Left renal cortex interstitium (tissue), 4 donors: ENCODE results near the gene GABBR2. TPM values are rescaled to one million over a fixed set of nuclear protein-coding genes. Genes with fewer than 3 reads are reported as not detected.

Experiments used
- DNase-seq, 4 donors: peaks; one replicate each; pipeline ENCODE4 v3.0.0-alpha.2; 2013; ENCODE audit warnings: low read depth in 4 of 4, low spot score in 2 of 4, missing footprints in 1 of 4
- polyA plus RNA-seq, 4 donors: library from polyadenylated mRNA; unstranded; fragments of 120-200 nt; gene quantifications; one replicate each; pipeline ENCODE4 v1.2.1, GENCODE V29; 2013; ENCODE audit not compliant: insufficient read length in 4 of 4

Gene GABBR2
- polyA plus RNA-seq, 4 donors, result 4.5 to 5.6 (median 5.3) TPM

DNA sequence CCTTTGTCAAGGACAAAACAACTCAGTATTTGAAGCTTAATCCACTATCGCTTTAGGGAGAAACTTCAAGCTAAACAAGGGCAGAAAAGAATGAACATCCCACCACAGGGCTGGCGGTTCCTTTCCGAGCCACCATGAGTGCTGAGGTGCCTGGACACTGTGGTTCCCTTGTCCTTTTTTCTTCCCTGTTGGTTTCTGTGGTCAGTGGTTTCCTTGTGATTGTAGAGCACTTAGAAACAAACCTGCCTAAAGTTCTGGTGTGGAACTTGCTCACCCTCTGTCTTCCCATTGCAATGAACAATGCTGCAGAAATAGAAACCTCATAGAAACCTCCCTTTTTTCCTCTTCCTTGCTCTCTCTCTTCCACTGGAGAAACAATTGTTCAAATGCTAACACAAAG lies 373.9 kb downstream of the GABBR2 start:
- DNase-seq, result no peak

DNA sequence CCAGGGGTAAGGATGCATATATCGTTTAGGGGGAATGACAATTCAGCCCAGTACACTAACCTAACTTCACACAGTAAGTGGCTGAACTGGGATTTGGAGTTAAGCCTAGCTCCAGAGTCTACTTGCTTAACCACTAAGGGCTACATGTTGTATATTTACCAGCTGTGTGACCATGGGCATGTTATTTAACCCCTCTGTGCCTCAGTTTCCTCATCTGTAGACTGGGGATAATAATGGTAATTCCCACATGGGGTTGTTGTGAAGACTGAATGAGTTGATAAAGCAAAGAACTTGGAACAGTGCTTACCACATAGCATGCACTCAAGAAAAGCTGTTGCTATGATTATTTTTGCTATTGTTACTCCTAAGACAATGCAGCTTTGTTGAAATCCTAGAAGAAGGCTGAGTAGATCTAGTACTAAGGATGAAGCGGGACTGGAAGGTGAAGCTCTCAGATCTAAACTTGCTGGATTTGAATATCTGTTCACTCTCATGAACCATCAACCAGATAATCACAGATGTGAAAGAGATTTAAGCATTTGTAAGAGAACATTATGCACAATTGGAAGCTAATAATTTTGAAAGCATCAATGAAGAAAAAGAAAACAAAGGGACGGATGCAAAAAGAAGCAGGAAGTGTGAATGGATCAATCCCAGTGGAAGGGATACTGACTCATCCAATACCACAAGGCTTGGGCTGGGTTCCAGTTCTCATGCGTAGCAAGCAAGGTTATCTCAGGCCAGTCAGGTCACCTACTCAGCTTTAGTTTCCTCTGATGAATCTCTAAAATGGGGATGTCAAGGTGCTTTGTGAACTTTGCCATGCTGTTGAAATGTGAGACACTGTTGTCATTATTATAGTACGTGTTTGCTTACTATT lies 374.8 kb downstream of the GABBR2 start:
- DNase-seq, result no peak

DNA sequence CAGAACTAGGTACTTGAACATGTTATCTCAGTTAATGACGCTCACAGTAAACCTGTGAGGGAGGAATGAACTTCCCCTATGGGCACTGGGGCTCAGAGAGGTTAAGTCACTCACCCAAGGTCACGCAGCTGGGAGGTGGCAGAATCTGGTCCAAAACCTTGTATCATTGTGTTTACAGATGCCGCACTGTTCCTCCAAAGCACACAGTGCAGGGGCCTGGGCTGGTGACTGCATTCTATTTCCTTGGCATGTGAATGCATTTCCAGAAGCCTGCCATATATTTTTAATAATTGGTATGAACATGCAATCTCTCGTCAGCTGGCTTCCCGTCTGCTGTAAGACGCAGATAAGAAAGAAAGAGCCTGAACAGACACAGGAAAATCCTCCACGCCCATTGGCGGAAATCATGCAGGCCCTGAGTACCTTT lies 376.3 kb downstream of the GABBR2 start:
- DNase-seq, result no peak

DNA sequence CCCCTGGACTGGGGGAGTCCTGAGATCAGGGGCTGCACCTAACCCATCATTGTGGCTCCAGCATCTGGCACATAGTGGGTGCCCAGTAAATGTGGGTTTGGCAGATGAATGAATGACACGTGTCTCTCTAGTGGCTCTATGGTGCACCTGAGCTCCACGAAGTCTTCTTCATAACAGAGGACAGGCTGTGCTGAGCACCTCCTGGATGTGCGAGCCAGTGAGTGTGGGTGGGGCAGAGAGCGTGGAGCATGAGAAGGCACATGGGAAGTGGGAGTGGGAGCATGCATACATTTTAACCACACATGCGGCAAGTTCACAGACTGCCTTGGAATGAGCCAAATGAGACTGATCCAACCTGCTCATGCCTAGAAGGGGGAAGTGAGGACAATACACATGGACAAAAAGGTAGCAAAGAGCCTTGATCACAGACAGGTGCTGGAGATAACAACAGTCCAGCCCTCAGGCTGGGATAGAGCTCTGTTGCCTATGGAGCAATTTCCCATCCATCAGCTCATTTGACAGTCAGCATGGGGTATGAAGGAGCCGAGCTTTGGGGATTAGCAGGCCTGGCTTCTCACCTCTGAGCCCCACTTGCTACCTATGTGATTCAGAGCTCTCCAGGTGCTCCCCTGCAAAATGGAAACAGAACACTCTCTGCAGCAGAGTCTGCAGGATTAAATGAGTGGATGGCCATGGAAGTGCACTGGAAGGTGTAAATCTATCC lies 377.0 kb downstream of the GABBR2 start:
- no peak for DNase-seq

DNA sequence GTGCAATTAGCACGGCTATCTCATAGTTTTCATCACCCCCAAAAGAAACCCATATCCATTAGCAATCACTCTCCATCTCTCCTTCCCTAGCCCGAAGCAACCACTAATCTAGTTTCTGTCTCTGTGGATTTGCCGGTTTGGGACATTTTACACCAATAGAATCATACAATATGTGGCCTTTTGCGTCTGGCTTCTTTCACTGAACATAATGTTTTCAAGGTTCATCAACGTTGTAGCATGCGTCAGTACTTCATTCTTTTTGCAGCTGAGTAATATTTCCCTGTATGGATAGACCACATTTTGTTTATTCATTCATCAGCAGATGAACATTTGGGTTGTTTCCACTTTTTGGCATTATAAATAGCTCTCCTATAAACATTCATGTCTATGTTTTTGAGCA lies 377.9 kb downstream of the GABBR2 start:
- no peak for DNase-seq

DNA sequence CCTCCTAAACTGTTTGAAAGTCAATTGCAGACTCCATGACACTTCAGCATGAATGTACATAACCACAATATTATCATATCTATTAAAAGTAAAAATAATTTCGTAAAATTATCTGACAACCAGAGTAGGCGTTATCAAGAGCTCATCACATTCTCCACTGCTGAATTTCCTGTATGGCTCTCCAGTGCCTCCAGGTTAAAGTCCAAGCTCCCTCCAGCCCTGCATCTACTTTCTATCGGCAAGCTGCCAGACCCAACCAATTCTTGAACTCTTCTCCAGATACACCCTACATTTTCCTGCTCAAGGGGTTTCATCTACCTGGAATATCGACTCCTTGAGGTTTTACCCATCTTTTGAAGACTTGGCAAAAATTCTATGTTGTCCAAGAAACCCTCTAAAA lies 378.8 kb downstream of the GABBR2 start:
- no peak for DNase-seq

DNA sequence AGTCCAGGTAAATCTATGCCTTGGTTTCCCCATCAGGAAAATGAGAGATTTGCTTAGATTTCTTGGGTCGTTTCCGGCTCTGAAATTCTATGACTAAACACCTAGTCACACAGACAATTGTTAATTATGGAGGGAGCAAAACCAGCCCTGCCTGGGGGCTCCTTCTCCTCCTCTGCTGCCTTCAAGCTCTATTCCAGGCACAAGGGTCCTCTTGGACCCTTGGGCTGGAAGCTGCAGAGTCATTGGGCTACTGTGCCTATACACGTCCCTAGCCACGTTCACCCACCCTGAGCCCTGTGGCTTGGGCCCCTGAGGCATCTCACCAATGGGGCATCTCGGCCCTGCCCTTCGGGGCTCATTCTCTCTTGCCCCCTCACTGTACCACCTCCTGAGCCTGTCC lies 379.5 kb downstream of the GABBR2 start:
- no peak for DNase-seq

DNA sequence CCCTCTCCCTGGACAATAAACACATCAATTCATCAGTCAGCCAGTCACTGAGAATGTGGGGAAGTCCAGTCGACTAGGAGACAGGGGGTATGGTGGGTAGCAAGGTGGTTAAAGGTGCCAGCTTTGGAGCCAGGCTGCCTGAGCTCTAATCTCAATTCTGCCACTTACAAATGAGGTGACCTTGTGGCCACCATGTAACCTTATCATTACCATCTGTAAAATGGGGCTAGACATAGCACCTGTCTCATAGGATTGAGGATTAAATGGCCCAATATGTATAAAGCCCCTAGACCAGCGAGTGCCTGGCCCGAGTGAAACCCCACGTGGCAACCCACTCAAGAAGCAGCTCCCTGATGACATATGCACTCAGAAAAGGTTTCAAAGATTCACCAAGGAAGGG lies 380.0 kb downstream of the GABBR2 start:
- DNase-seq, result no peak

DNA sequence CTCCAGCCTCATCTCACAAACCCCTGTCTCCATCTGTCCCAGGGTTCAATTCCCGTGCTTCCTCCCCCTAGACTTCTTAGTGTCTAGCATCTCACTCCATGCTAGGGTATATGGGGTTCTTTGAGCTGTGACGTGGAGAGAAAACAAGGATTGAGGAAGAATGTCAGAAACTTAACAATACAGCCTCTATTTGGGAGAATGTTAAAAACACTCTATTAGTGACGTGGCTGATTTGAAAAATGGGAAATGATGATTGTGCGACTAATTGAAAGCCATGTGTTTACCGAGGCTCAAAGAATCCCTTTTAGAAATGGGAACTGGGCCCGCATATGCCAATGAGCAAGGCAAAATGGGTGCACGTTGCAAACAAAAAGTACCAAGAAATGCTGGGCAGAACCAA lies 380.6 kb downstream of the GABBR2 start:
- no peak for DNase-seq

DNA sequence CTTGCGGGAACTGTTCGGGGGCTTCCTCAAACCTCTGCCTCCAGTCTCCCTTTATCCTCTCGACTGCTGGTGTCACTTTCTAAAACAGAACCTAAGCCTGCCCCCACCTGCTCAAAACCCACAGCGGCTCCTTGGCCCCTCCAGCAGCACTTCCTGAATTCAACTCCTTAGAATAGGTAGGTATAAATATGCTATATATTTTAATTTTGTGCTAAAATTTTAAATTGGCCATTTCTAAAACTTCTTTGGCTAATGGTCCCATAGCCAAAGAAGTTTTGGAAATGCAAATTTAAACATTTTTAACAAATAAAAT lies 381.5 kb downstream of the GABBR2 start:
- DNase-seq, result no peak

DNA sequence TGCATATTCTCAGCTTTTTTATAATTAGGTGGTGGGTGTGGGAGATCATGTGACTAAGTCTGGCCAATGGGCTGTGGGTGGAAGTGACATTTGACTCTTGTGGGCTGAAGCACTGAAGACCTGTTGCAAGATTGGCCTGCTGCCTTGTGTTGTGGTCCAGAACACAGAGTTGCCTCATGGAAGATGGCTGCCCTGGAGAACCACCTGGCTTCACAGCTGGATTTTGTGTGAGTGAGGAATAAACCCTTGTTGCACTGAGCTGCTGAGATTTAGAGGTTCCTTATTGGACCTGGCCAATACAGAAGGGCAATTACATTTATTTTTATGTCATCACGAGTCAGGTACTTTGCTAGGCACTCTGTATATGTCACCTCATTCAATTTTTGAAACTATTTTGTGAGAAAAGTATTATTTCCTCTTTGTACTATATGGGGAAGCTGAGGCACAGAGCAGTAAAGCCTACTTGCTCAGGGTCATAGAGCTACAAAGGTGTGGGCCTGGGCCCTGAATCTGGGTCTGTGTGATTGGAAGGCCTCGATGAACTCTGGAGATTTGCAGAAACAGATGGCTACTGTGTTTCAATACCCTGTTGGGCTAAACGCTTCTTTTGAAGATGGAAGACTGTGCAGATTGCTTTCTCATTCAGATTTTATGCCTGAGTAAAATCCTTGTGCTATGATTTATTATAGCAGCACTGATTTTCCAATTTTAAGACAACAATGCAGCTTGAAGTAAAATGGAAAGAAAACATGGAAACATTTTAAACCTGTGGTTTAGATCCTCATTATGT lies 382.1 kb downstream of the GABBR2 start:
- no peak for DNase-seq

DNA sequence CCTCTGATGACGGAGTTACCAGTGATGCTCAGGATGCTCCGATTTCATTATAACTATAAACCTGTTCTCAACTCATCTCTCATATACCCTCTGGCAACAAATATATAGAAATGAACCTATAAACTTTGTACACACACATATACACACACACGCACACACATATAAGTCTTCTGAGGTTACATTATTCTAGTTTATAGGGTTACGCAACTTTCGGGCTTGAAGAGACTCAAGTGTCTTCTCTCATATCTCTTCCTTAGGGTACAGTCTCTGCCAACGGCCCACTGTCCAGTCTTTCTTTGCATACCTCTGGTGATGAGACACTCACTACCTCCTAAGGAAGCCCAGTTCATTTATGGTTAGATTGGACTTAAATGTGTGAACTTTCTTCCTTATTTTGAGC lies 383.9 kb downstream of the GABBR2 start:
- DNase-seq, result no peak

DNA sequence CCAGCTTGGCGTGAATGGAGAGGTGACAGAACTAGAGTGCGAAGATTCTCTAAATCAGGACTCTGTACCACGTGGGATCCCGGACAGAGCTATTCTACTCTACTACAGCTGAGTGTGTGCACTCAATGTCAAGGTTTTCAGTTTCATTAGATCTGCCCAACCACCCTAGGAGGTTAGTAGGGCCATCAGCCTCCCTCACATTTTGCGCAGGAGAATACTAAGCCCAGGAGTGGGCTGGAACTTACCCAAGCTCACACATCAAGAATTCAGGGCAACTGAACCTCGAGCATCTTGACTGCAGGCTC lies 385.0 kb downstream of the GABBR2 start:
- DNase-seq, result no peak

DNA sequence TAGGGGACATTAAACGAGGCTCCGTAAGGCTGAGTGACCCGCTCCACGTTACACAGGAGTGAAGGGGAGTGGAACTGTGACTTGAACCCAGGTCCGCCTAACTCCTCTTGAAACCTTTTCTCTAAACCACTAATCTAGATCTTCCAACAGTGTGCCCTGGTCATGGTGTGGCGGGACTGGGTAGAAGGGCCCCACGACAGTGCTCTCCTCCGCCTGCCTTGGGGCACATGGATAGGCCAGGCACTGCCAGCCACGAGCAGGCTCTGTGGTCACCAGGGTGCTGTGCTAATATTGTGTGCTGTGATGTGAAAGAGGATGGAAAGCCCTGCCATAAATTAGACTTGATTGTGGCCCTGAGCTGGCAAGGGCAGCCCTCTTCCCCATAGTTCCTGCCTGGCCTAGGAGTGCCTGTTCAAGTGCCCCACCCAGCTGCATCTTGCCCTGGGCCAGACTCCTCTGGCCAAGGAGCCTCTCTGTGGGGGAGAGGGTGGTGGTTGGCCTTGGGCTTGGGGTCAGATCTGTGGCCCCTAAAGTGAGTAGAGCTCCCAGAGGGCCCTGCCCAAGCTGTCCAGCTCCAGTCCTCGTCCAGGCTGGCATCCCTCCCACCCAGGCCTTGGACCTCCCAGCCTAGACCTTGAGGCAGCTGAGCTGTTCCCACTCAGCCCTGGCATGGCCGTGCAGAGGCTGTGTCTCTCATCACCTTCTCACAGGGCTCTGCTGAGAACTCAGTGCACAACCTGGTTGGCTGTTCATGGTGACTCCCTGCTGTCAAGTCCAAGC lies 385.5 kb downstream of the GABBR2 start:
- no peak for DNase-seq

DNA sequence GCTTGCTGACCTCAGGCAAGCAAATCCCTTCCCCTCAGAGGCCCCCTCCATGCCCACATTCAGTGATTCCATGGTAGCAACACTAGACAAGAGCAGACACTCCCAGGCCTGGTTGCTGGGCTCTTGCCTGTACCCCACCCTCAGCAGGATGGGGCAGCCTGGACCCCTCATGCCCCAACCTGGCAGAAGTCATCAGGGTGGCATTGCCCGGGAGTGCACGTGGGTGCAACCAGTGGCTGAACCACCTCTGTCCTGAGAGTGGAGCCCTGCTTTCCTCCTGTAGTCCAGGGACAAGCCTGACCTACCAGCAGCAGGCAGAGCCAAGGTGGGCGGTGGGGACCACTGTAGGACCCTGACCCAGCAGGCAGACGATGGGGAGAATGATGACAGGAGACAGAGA lies 387.5 kb downstream of the GABBR2 start:
- no peak for DNase-seq

DNA sequence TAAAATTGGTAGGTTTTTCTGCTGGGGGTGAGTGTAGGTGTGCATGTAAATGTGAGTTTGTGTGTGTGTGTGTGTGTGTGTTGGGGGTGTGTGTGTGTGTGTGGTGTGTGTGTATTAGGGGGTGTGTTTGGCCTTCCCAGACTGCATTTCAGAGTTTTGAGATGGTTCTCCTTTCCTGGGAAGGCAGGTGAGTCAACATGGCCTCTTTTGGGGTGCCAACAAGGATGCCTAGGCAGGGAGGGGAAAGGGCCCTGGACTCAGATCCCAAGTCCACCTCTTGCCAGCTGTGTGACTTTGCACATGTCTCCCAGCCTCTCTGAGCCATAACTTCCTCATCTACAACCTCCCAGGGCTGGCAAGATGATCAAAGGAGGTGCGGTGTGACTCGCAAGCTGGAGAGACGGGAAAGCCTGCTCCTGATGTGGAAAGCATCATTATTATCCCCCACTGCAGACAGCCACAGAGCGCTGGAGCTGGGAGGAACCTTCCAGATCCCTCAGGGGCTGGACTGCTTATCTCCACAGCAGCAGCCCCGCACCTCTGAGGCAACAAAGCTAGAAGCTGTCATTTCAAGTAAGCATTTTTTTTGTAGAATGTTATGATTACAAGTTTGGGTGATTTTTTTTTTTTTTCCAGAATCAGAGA lies 389.8 kb downstream of the GABBR2 start:
- no peak for DNase-seq

DNA sequence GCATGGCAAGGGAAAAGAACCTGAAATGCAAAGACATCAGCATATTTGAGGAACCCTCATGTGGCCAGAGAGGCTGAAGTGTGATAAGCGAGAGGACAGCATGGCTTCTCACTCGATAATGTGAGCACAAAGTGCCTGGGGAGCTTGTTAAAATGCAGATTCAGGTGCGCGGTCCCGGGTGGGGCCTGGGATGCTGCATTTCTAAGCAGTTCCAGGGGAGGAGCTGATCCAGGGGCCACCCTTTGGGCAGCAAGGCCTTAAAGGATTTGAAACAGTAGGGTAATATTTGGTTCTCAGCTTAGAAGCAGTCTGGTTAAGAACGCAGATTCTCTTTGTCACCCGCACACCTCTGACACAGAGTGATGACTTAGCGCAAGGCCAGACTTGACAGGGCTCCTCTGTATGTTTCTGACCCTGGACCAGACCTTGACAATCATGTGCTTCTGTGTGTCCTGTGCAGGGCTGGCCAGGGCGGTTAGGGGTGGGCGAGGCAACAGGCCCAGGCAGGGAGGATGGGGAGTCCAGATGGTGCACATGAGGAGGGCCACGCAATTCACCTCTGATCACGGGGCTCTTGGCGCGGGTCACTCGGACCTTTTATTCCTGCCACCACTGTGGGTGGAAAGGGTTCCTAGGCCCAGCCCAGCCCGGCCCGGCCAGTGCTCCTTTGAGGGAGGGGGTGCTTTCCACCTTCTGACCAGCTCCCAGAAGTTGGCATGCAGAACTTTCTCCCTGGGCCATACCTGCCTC lies 390.5 kb downstream of the GABBR2 start:
- no peak for DNase-seq

DNA sequence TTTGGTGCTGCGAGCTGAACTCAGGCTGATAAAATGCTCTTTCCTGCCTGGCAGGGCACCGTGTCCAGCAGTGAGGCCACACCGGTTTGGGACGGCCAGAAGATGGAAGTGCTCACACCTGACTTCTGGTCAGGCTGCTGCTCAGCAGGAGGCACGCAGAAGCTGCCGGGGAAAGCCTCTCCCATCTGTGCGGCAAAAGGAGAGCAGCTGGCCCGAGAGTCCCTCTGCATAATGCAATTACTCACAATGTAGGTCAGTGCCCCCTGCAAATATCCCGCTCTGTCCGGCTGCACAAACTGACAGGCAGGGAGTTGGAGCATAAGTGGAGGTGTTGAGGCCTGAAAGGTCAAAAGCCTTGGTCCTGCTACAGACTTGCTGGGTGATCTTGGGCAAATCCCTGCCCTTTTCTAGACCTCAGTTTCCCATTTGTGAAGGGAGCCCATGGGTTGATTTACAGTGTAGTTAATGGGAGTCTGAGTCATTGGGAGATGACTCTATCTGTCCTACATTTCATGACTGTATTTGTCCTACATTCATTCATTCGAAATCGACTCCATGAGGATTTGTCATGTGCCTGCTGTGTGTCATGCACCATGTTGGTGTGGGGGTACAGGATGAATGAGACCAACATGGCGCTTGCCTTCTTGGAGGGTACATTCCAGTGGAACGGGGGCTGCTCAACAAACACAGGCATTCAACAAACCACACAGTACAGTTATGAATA lies 391.4 kb downstream of the GABBR2 start:
- no peak for DNase-seq
